Muscle of back (tissue), 11 donors: ENCODE results near the gene ZNF253. TPM values are rescaled to one million over a fixed set of nuclear protein-coding genes. Genes with fewer than 3 reads are reported as not detected.
A peak's percentile ranks its signal among the peaks of the same experiment; 100 is the strongest.
"Not testable (repeated sequence)": the region's sequence is repeated elsewhere in the genome, so short reads cannot be mapped to it uniquely, and the experiment has no call there.

Source experiments
- DNase-seq, 3 donors: peaks; one replicate each; pipeline versions ENCODE4 v3.0.0 to v3.0.0-alpha.2; 2013
- polyA plus RNA-seq, 10 donors: library from polyadenylated mRNA; unstranded; fragments of 120-200 nt; gene quantifications; one replicate each; pipeline ENCODE4 v1.2.1, GENCODE V29; 2013; ENCODE audit not compliant: insufficient read length in 10 of 10

ZNF253 gene
- polyA plus RNA-seq, 10 donors = 11.3 to 18.4 (median 12.6) TPM

DNA sequence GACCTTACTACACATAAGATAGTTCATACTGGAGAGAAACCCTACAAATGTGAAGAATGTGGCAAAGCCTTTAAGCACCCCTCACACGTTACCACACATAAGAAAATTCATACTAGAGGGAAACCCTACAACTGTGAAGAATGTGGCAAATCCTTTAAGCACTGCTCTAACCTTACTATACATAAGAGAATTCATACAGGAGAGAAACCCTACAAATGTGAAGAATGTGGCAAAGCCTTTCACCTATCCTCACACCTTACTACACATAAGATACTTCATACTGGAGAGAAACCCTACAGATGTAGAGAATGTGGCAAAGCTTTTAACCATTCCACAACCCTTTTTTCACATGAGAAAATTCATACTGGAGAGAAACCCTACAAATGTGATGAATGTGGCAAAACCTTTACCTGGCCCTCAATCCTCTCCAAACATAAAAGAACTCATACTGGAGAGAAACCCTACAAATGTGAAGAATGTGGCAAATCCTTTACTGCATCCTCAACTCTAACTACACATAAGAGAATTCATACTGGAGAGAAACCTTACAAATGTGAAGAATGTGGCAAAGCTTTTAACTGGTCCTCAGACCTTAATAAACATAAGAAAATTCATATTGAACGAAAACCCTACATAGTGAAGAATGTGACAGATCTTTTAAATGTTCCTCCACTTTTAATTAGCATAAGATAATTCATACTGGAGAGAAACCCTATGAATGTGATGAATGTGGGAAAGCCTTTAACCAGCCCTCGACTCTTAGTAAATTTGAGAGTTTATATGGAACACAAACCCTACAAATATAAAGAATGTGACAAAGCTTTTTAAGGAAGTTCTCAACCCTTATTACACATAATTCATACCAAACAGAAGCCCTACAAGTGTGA lies 26.6 kb downstream of the ZNF253 start:
- not testable (repeated sequence) for DNase-seq

DNA sequence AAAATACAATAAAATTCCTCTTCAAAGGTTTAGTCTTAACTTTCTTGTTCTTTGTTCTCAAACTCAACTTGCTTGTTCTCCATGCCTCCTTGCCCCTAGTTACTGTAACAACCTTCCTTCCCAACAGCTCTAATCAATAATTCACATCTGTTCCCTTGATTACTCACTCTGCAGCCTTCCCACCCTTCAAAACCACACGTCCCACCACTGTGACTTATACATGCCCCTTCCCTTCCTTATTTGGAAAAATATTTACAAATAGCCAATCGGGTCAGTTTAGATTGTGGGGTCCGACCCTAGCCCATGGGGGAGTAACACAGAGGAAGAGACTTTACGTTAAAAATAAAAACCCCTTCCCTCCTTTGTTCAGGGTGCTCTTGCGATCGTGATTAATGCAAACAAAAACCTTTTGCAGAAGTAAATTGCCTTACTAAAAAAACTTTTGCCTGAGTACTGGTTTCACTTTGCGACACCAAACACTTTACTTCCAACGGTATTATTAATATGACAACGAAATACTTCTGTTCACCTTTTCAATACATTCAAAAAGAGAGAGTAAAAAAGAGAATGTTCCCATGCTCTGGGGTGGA lies 34.6 kb downstream of the ZNF253 start:
- DNase-seq = peak in 2 of 3 donors; percentile 30 to 61

DNA sequence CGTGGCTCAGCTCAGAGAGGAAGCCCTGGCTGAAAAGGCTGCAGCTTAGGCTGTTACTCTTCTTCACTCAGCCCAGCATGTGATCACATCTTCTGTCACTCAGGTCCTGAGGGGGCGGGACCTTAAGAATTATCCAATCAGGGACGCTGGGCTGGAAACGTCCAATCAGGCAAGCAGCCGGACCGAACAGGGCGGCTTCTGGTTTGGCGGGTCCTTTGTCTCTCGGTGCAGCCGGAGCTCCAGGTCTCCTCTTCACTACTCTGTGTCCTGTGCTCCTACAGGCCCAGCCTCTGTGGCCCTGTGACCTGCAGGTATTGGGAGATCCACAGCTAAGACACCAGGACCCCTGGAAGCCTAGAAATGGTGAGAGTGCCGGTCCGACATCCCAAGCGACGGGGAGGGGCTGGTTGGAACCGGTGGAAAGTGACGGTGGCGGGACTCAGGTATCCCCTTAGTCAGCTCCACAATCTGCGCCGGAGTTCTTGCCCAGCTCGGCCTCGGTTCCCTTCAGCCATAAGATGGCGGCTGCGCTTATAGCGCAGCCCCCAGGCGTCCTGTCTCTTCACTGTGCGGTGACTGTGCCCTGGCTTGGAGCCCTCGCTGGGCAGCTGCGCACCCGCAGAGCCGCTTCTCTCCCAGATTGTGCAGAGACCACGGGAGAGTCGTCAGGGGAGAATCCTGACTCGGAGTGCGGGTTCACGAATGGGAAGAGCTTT lies 35.2 kb downstream of the ZNF253 start, which contains the start of gene ZNF93:
ZNF93 (plus strand) TSS at position 218 of the 716 bp plus-strand sequence; CDS start at position 361, 143 bp downstream.
- DNase-seq = peak; percentile 97 to 98 (median 98)

DNA sequence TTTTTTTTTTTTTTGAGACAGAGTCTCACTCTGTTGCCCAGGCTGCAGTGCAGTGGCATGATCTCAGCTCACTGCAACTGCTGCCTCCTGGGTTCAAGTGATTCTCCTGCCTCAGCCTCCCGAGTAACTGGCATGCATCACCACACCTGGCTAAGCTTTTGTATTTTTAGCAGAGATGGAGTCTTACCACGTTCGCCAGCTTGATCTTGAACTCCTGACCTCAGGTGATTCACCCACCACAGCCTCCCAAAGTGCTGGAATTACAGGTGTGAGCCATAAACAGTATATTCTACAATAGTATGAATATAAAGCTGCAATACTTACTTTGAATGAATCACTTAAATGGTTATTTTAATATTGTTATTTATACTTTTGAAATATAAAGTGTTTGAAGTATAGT lies 41.9 kb downstream of the ZNF253 start:
- not testable (repeated sequence) for DNase-seq

DNA sequence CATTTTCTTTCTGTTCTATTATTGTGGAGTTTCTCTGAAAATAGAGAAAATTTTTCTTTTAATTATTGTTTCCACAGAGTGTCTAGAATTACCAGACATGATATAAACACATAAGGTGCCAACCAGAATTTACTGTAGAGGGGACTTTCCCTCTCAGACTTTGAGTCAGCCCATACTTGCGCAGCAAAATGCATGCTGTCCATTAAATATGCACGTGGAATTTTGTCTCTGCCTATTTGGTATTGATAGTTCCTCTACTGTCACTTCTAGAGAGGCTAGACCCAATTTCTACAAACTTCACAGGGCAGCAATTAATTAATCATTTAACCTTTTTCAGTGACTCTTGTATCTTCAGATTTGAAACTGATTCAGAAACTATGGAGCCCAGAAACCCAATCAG lies 44.0 kb downstream of the ZNF253 start:
- DNase-seq = no peak

DNA sequence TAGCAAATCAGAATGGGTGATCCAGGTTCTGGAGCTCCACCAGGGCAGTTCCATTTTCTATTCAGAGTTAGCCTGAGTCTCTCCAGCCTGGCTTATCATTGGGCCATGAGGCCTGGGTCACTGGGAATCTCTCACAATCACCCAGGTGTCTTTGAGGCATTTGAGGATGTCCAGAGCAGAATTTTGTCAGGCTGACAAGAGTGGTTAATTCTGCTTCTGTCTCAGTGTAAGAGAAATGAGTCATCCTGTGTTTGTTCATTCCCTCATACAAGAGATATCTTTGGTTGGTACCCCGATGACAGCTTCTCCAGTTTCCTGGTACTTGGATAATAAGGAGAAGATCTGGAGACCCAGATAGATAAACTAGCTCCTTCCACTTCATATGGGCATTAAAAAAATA lies 45.5 kb downstream of the ZNF253 start:
- no peak for DNase-seq

DNA sequence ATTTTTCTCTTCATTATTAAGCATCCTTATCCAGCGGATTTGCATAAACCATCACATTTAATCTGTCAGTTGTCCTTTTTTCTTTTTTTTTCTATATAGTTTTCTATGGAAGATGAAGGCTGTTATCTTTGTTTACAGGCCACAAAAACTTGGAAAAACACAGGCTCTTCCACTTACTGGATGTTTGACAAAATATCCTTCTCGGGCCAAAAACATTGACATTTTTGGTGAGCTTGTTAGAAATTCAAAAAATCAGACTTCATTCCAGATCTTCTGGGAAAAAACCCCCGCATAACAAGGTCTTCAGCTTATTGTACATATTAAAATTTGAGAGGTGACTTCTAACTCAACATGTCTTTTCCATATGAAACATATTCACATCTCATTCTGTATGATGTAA lies 48.9 kb downstream of the ZNF253 start:
- no peak for DNase-seq

DNA sequence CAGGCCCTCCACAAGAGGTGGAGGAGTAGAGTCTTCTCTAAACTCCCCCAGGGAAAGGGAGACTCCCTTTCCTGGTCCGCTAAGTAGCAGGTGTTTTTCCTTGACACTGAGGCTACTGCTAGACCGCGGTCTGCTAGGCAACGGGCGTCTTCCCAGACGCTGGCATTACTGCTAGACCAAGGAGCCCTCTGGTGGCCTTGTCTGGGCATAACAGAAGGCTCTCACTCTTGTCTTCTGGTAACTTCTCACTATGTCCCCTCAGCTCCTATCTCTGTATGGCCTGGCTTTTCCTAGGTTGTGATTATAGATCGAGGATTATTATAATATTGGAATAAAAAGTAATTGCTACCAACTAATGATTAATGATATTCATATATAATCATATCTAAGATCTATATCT lies 64.7 kb downstream of the ZNF253 start:
- not testable (repeated sequence) for DNase-seq

DNA sequence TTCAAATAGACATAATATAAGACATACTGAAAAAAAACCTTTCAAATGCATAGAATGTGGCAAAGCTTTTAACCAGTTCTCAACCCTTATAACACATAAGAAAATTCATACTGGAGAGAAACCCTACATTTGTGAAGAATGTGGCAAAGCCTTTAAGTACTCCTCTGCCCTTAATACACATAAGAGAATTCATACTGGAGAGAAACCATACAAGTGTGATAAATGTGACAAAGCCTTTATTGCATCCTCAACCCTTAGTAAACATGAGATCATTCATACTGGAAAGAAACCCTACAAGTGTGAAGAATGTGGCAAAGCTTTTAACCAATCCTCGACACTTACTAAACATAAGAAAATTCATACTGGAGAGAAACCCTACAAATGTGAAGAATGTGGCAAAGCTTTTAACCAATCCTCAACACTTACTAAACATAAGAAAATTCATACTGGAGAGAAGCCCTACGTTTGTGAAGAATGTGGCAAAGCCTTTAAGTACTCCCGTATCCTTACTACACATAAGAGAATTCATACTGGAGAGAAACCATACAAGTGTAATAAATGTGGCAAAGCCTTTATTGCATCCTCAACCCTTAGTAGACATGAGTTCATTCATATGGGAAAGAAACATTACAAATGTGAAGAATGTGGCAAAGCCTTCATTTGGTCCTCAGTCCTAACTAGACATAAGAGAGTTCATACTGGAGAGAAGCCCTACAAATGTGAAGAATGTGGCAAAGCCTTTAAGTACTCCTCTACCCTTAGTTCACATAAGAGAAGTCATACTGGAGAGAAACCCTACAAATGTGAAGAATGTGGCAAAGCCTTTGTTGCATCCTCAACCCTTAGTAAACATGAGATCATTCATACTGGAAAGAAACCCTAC lies 68.0 kb downstream of the ZNF253 start:
- not testable (repeated sequence) for DNase-seq

DNA sequence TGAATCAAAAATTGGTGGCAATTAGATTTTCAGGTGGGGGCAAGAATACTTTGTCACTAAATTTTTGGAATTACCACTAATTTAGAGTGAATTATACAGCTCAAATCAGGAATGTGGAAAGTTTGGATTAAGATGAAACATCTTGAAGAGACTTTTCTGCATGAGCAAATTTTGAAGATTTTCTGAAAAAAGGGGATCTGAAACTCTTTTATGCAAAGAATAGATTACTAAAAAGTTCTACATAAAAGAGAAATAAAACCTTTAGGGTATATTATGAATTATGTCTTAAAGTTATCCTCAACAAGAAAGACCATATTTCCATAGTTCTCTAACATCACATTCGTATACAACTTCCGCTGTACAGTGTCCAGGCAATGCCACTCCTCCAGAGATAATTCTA lies 71.7 kb downstream of the ZNF253 start:
- no peak for DNase-seq

DNA sequence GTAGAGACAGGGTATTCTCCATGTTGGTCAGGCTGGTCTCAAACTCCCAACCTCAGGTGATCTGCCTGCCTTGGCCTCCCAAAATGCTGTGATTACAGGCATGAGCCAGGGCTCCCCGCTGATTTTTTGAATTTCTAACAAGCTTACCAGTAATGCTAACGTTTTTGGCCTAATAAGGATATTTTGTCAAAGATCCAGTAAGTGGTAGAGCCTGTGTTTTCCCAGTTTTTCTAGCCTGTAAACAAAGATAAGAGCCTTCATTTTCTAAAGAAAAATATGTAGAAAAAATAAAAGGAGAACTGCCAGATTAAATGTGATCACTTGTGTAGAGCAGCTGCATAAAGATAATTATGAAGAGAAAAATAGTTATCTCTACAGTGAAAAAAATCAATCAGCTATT lies 72.8 kb downstream of the ZNF253 start:
- no peak for DNase-seq

DNA sequence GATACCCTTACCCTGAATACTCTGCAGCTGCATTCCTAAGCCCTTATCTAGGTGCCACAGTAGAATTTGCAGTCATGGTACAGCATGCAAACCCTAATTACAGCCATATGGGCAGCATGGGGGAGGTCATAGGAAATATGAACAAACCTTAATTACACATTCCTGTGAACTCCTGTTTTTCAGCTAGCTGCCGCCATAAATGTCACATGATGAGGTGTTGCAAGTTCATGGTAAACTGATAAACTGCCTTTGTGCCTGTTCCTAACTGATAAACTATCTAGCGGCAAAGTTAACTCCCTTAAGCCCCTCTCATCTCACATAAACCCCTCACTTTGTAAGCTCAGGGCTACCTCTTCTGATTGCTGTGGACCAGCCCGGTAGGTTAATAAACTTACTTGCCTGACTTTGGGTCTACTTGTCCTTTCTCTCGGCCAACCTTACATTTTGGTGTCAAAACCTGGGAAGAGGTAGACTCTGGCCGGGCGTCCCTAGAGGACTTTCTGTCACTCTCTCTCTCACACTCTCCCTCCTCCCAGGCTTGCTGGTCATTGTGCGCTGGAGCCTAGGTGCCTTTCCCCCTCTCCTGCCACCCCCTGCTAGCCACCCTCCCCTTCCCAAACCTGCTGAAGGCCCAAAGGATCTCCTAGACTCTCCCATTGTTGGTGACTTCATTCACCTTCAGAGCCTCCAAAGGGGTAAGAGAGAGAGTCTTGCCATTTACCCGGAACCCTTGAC lies 78.3 kb downstream of the ZNF253 start:
- DNase-seq = no peak

Other genes with a start within 250 kb of the ZNF253 start
- gene PBX4, start 247.2 kb upstream of the ZNF253 start, polyA plus RNA-seq = 1 to 10 TPM in 9 of 10 donors, under 1 TPM in 1; 0.87 to 3.0 (median 1.8) TPM
- gene LPAR2, start 237.7 kb upstream of the ZNF253 start, polyA plus RNA-seq = 10 to 100 TPM in 1 of 10 donors, 1 to 10 TPM in 9; 2.8 to 11.6 (median 4.6) TPM
- gene GMIP, start 222.2 kb upstream of the ZNF253 start, polyA plus RNA-seq = 1 to 10 TPM; 1.9 to 4.9 (median 2.9) TPM
- gene ATP13A1, start 202.2 kb upstream of the ZNF253 start, polyA plus RNA-seq = 10 to 100 TPM; 16.8 to 32.3 (median 26.9) TPM
- 1 to 10 TPM; 4.8 to 8.2 (median 6.9) TPM for gene ZNF101, start 197.0 kb upstream of the ZNF253 start, polyA plus RNA-seq
- 1 to 10 TPM; 4.2 to 6.0 (median 5.2) TPM for gene ZNF14, start 132.8 kb upstream of the ZNF253 start, polyA plus RNA-seq
- 10 to 100 TPM; 11.7 to 22.9 (median 17.5) TPM for gene ZNF506, start 44.1 kb upstream of the ZNF253 start, polyA plus RNA-seq
- gene ZNF93, start 35.1 kb downstream of the ZNF253 start, polyA plus RNA-seq = 10 to 100 TPM in 9 of 10 donors, 1 to 10 TPM in 1; 7.5 to 15.4 (median 10.7) TPM
- gene ZNF682, start 173.6 kb downstream of the ZNF253 start, polyA plus RNA-seq = 10 to 100 TPM in 1 of 10 donors, 1 to 10 TPM in 9; 3.9 to 11.6 (median 6.1) TPM
- 1 to 10 TPM; 2.8 to 7.4 (median 5.4) TPM for gene ZNF90, start 212.1 kb downstream of the ZNF253 start, polyA plus RNA-seq